Stimulated activated CD4-positive, alpha-beta T cell treated with anti-CD3 and anti-CD28 coated beads, Interleukin-15, amount 100 ng/mL, for 1 hour (primary cell): ENCODE measurements around the gene PEAK1.

Experiments
- DNase-seq, 2 donors: peaks; one replicate each; pipeline ENCODE4 v3.0.0-alpha.2; 2020; ENCODE audit warnings: low read depth in 1 of 2, low spot score in 1 of 2

PEAK1 gene

GRCh38 chr15:77096541-77096940 lies 323.4 kb downstream of the PEAK1 start:
- no peak for DNase-seq

- no peak for DNase-seq
Measured at GRCh38 chr15:77096138-77096537, 323.8 kb downstream of the PEAK1 start.

DNA sequence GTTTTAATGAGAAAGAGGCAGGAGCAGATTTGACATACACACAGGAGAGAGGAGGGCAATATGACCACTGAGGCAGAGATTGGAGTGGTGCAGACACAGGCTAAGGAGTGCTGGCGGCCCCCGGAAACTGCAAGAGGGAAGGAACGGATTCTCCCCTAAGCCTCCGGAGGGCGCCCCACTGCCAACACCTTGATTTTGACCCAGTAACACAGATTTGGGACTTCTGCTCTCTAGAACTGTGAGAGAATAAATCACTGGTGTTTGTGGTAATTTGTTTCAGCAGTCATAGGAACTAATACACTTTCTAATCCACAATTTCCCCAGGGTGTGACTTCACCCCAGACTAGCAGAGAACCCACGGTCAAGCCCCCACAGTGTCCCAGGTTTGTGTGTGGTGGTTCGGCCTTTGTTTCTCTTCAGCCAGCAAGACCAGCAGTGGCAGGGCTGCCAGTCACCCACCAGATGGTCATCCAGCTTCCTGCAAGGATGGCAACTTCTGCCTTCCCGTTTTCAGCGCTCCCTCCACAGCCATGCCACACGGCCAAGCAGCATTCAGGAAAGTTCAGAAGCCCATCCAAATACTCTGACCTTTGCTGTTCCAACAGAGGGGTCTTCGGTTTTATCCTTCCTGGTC lies 325.4 kb downstream of the PEAK1 start:
- DNase-seq, result no peak

- no peak for DNase-seq
Measured at GRCh38 chr15:77093436-77093835, 326.5 kb downstream of the PEAK1 start.

GRCh38 chr15:77091097-77091496 lies 328.8 kb downstream of the PEAK1 start:
- no peak for DNase-seq

GRCh38 chr15:77087213-77087612 lies 332.7 kb downstream of the PEAK1 start:
- no peak for DNase-seq

- DNase-seq, result no peak
Measured at GRCh38 chr15:77085297-77085696, 334.6 kb downstream of the PEAK1 start.

GRCh38 chr15:77084436-77084835 lies 335.5 kb downstream of the PEAK1 start:
- no peak for DNase-seq

DNA sequence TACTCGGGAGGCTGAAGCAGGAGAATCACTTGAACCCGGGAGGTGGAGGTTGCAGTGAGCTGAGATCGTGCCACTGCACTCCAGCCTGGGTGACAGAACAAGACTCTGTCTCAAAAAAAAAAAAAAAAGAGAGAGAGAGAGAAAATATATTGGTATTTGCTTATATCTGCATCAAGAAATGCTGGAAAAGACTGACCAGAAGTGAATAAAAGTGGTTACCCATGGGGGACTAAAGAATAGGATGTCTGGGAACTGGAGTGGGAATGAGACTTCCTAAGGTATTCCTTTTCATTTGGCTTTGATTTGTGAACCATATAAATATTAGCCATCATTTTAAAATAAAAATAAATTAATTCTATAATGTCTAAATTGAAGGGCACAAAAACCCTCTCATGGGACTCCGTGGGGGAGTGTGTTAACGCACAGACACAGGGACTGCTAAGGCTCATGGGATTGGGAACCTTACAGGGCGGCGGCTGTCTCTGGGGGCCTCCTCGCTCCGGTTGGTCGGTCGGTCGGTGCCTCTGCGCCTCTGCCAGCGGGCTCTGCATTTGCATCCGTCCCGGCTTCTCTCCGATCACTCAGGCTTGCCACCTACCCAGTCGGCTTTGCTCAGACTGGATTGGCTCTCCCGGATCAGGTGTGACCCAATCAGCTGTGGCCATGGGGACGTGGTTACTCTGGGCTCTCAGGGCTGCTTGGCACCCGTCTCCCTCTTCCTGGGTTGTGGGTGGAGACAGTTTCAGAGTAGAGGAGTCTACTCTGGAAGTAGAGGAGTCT lies 336.3 kb downstream of the PEAK1 start:
- DNase-seq, result peak; percentile 25 to 34

DNA sequence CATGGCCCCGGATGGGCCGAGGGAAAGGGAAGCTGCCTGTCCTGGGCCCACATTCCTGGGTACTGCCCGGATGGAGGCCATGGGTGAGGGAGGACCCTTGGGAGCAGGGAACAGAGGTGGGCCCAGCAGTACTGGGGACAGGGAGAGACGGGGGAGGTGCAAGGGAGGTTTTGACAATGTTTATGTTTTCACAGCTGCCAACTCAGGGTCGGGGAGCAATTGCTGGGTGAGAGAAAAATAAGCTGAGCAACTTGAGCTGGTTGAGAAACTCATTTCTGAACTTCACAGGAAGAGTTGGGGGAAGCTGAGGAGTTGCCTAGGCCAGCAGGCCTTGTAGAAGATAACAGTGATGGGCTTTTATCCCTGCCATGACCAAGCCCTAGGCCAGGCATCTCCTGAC lies 337.9 kb downstream of the PEAK1 start:
- no peak for DNase-seq

DNA sequence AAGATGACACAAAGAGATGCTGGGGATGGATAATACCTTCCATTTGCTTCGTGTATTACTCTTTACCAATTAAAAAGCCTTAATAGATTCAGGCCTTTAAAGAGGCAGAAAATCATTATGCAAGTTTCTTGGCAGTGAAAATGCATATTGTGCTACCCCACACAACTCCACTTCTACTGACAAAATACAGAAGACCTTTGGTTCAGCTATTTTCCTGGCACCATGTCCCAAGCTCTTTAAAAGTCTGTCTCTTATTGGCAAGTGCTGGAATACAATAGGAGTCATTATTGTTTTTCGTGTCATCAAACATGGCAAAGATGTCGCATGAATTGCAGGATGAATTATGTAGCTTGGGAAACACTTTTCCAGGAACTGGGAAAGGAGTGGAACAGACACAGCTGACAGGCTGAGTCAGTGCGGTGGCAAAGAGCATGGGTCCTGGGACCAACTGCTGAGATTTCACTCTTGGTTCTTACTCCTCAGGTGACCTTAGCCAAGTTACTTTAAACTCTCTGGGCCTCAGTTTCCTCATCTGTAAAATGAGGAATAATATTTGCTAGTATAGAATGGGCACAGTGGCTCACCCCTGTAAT lies 343.5 kb downstream of the PEAK1 start:
- DNase-seq, result no peak

DNA sequence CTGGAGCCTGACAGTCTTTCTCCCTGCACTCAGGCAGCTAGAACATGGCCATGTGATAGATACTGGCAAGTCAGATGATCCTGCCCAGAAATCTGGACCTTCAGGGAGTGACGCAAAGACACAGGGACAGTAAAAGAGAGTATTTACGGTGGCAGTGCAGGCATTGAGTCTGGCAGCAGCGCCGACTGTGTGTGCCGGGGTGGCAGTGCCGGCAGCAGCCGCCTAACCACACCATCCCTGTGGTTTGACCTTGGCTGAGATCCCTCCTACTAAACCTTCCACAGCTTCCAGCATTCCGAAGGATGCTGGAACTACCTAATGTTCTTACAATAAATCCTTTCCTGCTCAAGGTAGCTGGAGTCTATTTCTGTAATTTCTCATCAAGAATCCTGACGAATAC lies 344.4 kb downstream of the PEAK1 start:
- DNase-seq, result no peak

- DNase-seq, result no peak
Measured at GRCh38 chr15:77074350-77074749, 345.6 kb downstream of the PEAK1 start.

- DNase-seq, result no peak
Measured at GRCh38 chr15:77071305-77072223, 348.3 kb downstream of the PEAK1 start.

GRCh38 chr15:77070495-77071304 lies 349.2 kb downstream of the PEAK1 start, which contains the start of gene TSPAN3:
TSS of gene TSPAN3 (minus strand) at chr15:77071109. CDS start at chr15:77070954, 155 bp downstream.
- DNase-seq, result peak; percentile 81 to 89

GRCh38 chr15:77070180-77070494 lies 349.8 kb downstream of the PEAK1 start:
- DNase-seq, result no peak

DNA sequence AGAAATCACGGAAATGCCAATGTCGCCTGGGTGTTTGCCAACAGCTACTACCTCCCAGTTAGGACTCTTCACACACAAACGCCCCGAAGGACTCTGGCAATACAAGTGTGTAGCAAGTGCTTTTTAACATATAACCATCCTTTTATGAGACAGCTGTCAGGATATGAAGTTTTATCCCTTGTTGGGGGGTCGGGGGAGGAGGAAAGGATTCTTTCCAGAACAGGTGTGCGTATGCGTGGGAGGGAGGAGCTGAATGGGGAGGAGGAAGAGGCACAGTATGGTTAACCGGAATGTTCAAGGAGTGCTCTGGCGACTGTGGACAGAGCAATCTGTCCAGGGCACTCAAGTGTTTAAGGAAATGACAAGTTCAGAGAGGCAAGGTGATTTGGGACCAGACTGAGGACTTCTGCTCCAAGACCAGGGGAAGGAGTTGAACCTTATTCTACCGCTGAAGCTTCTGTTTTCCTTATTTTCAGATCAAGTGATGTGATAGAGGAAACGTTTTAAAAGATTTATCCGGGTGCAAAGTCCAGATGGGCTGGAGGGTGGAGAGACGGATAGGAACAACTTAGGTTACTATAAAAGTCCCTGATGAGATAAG lies 350.3 kb downstream of the PEAK1 start:
- DNase-seq, result no peak

- DNase-seq, result no peak
Measured at GRCh38 chr15:77068633-77069032, 351.3 kb downstream of the PEAK1 start.

GRCh38 chr15:77067691-77068367 lies 352.1 kb downstream of the PEAK1 start:
- no peak for DNase-seq
